Measurements from ENCODE around the gene PLA2G4F. TPM values are rescaled to one million over a fixed set of nuclear protein-coding genes. Genes with fewer than 3 reads are reported as not detected.

PLA2G4F gene
- polyA plus RNA-seq, 1 experiment, result not detected

DNA sequence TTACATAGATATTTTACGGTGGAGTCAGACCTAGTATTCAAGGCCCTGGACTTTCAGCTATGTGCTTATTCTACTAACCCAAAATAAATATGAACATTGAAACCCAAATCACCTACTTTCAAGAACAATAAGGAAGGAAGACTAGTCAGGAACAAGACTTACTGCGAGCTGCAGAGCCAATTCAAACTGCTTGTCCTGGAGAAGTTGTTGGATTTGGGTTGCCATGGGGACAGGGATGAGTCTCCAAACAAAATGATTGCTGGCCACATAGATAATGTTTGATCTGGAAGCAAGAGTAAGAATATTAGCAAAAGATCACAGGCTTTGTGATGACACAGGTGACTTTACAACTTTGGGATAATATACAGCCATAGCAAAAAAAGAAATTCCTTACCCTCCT is 21.6 kb upstream of the PLA2G4F start:
- Histone ChIP-seq H3K27me3 (ENCODE audit: control insufficient read depth, insufficient read depth, low read length) (no peaks in the 10 kb centered on the region), H3K36me3 (ENCODE audit: control insufficient read depth, insufficient read depth, low read length) (peaks cover 10% of the 10 kb centered on the region), H3K4me3 (ENCODE audit: low read depth, low read length) (no peak overlapping the region)
- no peak for TF ChIP-seq CTCF (IDR thresholded peaks at IDR 0.05; ENCODE audit: insufficient read depth, low read depth, low read length)
- POLR2A ChIA-PET, result no interaction called here
- CTCF ChIA-PET, result interaction anchor here (0.6 to 1.0 kb wide), 2 partner anchors 246 to 473 kb away, joined by 3 read pairs; no protein-coding TSS in a partner anchor
- DNase-seq (ENCODE audit: low read depth), result no peak

GRCh38 chr15:42175671-42176070 is 19.2 kb upstream of the PLA2G4F start:
- H3K36me3 ChIP-seq (ENCODE audit: control insufficient read depth, insufficient read depth, low read length), result peaks cover 16% of the 10 kb centered on the region
- CTCF ChIA-PET, result no interaction called here

DNA sequence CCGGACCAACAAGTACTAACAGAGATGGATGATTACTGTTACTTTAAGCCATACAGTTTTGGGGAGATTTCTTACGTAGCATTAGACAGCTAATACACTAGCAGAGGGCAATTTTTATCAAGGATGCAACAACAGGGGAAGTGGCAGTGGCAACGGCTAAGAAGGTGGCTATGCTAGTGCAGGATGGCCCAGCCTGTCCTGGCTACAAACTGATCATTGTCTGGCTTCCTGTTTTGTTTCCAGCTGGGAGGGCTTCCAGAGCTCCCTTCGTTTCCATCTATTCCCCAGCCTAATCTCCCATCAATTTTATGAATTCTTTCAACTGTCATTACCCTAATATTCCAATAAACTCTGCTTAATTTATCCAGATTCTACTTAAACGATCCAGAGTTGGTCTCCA is 16.0 kb upstream of the PLA2G4F start:
- no peak overlapping the region for H3K4me3 ChIP-seq (ENCODE audit: low read depth, low read length)
- no peaks in the 10 kb centered on the region for H3K27me3 ChIP-seq (ENCODE audit: control insufficient read depth, insufficient read depth, low read length)
- H3K36me3 ChIP-seq (ENCODE audit: control insufficient read depth, insufficient read depth, low read length), result peaks cover 21% of the 10 kb centered on the region
- no peak for TF ChIP-seq CTCF (IDR thresholded peaks at IDR 0.05; ENCODE audit: insufficient read depth, low read depth, low read length)
- ChIA-PET POLR2A (no interaction called here), CTCF (interaction anchor here (0.6 to 1.2 kb wide), 3 partner anchors 23 to 297 kb away, joined by 3 to 6 read pairs (median 3); no protein-coding TSS in a partner anchor)
- no peak for DNase-seq (ENCODE audit: low read depth)

More at GRCh38 chr15:42175671-42176070, 19.2 kb upstream of the PLA2G4F start:
- POLR2A ChIA-PET, result no interaction called here
- Histone ChIP-seq H3K27me3 (ENCODE audit: control insufficient read depth, insufficient read depth, low read length) (no peaks in the 10 kb centered on the region), H3K4me3 (ENCODE audit: low read depth, low read length) (no peak overlapping the region)
- TF ChIP-seq CTCF (IDR thresholded peaks at IDR 0.05; ENCODE audit: insufficient read depth, low read depth, low read length), result no peak
- DNase-seq (ENCODE audit: low read depth), result no peak

- Histone ChIP-seq H3K27me3 (ENCODE audit: control insufficient read depth, insufficient read depth, low read length) (no peaks in the 10 kb centered on the region), H3K36me3 (ENCODE audit: control insufficient read depth, insufficient read depth, low read length) (peaks cover 26% of the 10 kb centered on the region), H3K4me3 (ENCODE audit: low read depth, low read length) (no peak overlapping the region)
- POLR2A ChIA-PET, result no interaction called here
- no peak for TF ChIP-seq CTCF (IDR thresholded peaks at IDR 0.05; ENCODE audit: insufficient read depth, low read depth, low read length)
- no peak for DNase-seq (ENCODE audit: low read depth)
- CTCF ChIA-PET, result interaction anchor here (1.2 kb wide), 1 partner anchor 33 kb away, joined by 6 read pairs; no protein-coding TSS in a partner anchor
Observed at GRCh38 chr15:42171795-42172194, 15.4 kb upstream of the PLA2G4F start.

DNA sequence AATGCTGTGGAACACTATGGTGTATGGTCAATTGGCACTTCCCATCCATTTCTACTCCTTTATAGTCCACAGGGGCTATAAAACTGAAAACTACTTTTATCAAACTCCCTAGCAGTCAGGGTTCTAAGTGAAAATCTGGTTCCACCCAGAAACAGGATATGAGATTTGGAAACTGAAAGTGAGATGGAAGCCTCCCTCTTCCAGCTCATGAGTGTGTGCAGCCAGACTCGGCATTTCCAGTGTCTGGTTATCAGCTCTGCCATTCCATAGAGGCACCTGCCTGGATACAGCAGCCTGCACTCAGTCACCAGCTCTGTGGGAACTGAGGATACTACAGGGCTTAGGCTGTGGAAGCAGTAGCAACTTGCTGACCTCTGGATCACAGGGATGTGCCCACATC is 14.7 kb upstream of the PLA2G4F start:
- ChIA-PET CTCF (no interaction called here), POLR2A (interaction anchor here (0.5 kb wide), 1 partner anchor 320 kb away, joined by 3 read pairs; the partner anchor contains the start of gene ZNF106)
- H3K36me3 ChIP-seq (ENCODE audit: control insufficient read depth, insufficient read depth, low read length), result peaks cover 32% of the 10 kb centered on the region
- H3K27me3 ChIP-seq (ENCODE audit: control insufficient read depth, insufficient read depth, low read length), result no peaks in the 10 kb centered on the region
- no peak for DNase-seq (ENCODE audit: low read depth)
- no peak overlapping the region for H3K4me3 ChIP-seq (ENCODE audit: low read depth, low read length)
- no peak for TF ChIP-seq CTCF (IDR thresholded peaks at IDR 0.05; ENCODE audit: insufficient read depth, low read depth, low read length)

Data from BJ (cell line).